GM18526 (cell line): ENCODE measurements around the gene DENND1A.

Experiments
- POLR2A ChIP-seq: IDR thresholded peaks from 3 replicates; pipeline ENCODE4 v1.6.1; 2011; ENCODE audit not compliant: insufficient read length; ENCODE audit errors: extremely low read depth

Gene DENND1A

DNA sequence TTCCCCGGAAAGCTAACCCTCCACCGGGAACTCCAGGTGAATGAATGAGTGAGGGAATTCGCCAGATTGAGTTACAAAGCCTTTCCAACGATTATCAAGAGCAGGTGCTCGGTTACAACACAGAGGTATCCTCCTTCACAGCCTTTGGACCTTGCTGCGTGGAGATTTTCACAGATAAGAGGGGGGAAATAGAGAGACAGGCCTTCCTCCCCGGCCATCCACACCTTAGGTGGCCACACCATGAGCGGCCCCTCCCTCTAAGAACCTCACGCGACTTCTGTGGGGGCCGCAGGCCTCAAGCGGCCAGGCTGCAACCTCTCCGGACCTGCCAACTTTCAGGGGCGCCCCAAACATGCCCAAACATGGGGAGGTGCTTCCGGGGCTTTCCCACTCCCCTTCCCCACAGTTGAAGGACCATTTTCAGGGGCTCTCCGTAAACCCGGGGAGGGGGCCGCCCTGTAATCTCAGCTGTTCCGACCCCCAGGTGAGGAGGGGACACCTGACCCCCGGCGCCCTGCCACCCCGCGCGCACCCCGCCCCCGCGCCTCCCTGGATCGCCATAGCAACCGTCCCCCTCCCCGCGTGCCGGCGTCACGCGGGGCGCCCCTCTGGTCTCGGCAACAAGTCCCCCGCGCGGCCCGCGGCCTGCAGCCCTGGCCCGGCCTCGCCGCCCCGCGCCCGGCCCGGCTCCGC is 603 bp downstream of the DENND1A start:
- no peak for TF ChIP-seq POLR2A

DNA sequence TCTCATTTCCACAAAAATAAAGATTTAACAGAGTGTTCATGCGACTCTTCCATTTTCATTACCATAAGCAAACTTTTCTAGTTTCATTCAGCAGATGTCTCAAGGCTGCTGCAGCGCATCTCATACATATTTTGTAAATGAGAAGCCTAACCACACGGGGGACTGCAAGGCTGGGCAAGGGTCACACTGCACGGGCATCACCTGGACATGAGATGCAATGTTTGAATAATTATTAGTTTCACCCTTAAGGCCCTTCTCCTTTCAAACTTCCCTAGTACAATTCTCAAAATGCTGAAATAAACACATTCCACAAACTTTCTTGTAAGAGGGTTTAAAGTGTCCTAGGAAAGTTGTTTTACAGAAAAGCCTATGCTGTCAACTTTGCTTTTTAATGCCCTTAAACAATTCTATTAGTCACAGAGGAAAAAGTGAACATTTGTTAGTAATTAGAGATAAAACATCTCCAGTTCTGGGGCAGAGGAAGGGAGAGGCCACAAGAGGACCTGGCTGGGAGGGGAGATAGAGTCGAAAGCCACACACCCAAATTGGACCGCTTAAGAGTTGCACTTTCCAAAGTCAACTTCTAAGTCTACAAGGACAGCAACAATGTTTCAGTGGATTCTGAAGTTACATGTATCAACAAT is 1.3 kb downstream of the DENND1A start:
- TF ChIP-seq POLR2A: no peak

- no peak for TF ChIP-seq POLR2A
These were observed 2.0 kb downstream of the DENND1A start for GRCh38 chr9:123927625-123928532.

DNA sequence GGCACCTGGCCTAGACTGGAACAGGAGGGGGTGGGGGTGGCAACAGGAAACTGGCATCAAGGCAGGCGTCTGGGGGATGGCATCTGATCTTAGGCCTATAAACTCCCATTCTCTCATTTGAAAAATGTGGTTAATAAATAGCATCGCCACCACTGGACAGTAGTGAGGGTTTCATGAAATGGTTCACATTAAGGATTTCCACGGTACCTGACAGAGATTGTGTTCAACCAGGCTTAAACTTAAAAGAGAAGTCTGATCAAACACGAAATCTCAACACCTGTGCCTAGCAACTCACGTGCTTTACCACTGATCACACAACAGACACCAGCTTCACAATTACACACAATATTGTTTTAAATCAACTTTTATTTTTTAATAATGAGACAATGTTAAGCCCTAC is 3.0 kb downstream of the DENND1A start:
- TF ChIP-seq POLR2A: no peak

DNA sequence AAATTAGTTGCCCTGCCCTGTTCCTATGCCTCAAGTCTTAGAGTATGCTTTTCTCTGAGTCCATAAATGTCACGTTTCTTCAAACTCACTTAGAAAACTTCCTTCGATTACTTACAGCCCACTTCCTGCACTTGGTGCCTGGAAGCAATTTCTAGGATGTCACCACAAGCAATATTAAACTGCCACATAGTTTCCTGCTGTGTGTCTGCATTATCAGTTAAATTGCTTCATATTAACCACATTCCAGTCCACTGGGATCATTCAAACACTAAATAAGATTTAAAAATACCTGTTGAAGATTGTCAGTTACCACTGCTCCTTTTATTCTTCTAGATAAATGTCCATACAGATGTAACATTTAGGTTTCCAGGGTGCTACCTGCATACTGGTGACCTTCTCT is 4.1 kb downstream of the DENND1A start:
- TF ChIP-seq POLR2A: no peak

GRCh38 chr9:123925161-123925560 is 4.8 kb downstream of the DENND1A start:
- TF ChIP-seq POLR2A: no peak

DNA sequence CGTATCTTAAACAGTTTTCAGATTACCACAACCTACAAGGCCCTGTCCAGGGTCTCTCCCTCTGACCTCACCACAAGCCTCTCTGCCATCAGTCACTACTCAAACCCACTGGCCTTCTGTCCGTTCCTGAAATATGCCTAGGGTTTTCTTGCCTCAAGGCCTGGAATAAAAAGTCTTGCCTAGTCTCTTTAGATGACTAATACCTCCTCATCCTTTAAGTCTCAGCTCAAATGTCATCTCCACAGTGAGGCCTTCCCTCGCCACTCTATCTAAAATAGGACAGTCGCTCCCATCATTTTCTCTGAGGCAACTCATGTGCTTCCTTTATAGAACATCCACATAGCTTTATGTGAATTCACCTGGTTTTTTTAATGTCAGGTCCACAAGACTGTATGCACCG is 5.2 kb downstream of the DENND1A start:
- no peak for TF ChIP-seq POLR2A

DNA sequence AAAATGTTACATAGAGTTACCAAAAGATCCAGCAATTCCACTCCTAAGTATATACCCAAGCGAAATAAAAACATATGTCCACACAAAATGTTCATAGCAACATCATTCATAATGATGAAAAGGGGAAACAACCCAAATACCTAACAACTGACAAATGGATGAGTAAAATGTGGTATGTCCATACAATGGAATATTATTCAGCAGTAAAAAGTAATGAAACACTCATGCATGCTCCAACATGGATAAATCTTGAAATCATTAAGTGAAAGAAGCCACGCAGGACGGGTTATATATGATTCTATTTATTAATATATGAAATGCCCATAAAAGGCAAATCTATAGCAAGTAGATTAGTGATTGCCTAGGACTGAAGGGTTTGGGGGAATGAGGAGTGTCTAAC is 6.0 kb downstream of the DENND1A start:
- TF ChIP-seq POLR2A: no peak

GRCh38 chr9:123923377-123923776 is 6.5 kb downstream of the DENND1A start:
- TF ChIP-seq POLR2A: no peak

DNA sequence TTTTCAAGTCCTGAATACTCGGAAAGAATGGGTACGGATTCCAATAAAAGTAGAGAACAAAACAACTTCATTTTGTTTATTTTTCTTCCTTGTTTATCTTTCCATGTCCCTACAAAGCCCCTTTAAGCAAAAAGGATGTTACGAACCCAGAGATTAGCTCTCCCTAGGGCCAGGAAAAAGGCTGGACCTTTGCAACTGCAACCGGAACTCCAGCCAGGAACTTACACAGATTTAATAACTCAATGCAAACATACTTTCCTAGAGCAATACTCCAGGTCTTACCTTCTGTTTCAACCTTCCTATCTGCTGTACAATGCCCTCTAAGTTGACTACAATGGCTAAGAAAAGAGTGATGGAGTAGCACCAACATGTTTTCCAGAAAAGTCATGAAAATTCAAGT is 7.0 kb downstream of the DENND1A start:
- TF ChIP-seq POLR2A: no peak

DNA sequence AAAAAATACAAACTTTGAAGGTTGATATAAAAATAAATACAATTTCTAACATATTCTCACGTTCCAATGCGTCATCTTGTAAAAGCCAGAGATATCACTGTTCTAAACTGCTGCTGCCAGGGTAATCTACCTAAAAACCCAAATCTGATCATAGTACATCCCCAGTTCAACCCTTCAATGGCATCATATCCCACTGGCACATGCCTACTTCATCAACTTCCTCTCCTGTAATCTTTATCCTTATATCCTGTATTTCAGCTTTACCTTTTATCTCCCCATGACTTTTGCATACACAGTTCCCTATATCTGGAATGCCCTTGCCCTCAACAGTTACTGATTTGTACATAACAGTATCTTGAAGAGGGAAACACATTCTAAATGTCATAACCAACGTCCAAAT is 7.5 kb downstream of the DENND1A start:
- no peak for TF ChIP-seq POLR2A

GRCh38 chr9:123914517-123915196 is 15.3 kb downstream of the DENND1A start:
- no peak for TF ChIP-seq POLR2A

DNA sequence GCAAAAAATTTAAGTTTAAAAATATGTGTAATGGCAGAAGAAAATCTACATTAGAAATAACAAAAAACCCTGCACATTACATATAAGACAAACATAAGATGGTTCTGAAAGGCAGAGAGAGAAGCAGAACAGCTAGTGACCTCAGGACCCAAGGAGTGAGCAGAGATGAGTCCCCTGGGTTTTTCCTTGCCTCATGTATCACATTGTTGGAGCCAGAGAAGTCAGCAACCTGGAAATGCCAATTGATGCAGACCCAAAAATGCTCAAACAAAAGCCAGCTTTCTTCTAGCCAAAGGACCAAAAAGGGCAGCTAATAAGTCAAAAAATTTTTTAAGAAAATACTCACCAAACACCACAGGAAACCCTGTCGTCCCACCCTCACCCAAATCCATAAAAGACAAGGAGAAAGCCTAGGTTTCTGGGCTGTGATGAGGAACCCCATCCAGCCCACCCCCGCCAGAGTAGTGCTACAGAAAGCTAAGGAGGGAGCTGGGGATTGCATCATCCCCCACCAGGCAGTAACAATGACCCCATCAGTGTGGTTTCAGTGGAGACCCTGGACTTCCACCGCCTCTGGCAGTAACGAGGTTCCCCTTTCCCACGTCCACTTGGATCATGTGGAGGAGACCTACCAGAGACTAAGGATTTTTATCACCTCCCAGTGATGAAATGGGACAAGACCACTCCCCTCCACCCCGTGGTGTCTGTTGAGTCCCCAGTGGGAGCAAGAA is 17.6 kb downstream of the DENND1A start:
- no peak for TF ChIP-seq POLR2A

DNA sequence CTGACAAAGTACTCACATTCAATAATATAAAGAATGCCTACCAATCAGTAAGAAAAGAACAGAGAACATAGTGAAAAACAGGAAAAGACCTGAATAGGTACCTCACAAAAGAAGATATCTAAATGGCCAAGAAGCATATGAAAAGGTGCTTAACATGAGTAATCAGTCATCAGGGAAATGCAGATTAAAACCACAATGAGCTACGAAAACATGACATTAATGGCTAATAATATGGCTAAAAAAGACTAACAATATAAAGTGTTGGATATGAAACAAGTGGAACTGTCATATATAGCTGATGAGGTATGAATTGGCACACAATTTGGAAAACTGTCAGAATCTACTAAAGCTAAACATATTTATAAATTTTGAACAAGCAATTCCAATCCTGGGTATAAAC is 18.9 kb downstream of the DENND1A start:
- TF ChIP-seq POLR2A: no peak

DNA sequence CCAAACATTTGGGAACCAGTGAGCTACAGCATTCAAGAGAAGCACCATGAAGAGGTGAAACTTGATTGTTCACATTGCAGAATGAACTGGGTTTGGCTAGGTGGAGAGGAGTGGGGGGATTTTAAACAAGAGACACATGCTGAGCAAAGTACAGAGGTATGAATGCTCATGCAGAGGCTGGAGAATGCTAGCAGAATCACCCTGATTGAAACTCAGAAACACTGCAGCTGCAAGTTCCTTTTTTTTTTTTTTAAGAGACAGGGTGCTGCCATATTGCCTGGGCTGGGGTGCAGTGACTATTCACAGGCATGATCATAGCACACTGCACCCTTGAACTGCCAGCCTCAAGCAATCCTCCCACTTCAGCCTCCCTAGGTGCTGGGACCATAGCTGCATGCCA is 35.1 kb downstream of the DENND1A start:
- no peak for TF ChIP-seq POLR2A
